ENCODE results near the gene RNF5. TPM values are rescaled to one million over a fixed set of nuclear protein-coding genes. Genes with fewer than 3 reads are reported as not detected.
"Not testable (repeated sequence)": the region's sequence is repeated elsewhere in the genome, so short reads cannot be mapped to it uniquely, and the experiment has no call there.

RNF5 gene
- total RNA-seq, 1 experiment from 2014 or later, result 80.2 TPM

DNA sequence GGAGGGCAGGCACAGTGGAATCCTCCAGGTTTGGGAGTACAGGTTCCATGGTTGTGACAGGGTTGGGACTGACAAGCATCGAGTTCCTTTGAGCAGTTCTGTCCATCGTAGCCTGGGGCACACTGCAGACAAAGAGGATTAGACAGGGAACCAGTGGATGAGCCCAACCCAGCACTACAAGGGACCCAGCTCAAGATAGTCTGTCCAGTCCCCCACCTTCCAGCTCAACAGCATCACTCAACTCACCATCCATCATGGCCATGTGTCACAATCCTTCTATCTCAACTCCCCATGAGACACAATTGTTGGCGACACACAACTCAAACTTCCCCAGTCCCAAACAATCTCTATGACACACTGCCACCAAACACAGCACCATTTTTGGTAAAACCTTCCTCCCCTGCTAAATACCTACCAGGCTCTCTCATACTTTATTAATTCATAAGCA, 26.1 kb downstream of the RNF5 start:
- no peak for DNase-seq (ENCODE audit: low read depth)

DNA sequence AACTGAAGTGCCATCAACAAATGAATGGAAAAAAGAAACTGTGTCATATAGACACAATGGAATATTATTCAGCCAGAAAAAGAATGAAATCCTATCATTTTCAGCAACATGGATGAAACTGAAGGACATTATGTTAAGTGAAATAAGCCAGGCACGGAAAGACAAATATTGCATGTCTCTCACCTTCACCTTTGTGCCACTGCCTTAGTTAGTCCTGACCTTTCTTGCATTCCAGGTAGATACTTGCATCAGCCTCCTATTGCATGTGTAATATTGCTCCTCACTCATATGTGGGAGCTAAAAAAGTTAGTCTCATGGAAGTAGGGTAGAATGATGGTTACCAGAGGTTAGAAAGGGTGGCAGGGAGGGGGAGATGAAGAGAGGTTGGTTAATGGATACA, 30.8 kb downstream of the RNF5 start:
- DNase-seq (ENCODE audit: low read depth), result no peak

DNA sequence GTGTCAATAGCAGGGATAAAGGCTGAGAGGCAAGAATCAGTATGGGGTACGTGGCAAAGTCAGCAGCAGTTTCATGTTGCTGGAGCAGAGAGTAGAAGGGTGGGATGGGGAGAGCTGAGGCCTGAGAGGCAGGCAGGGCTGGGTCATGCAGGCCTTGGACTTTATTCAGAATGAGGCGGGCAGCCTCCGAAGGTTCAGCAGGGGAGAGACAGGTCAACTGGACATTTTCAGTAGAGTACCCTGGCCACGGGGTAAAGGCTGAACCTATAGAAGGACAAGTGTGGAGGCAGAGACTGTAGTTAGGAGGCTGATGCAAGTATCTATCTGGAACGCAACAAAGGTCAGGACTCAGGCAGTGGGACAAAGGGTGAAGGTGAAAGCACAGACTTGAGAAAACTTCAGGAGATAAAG, 32.0 kb downstream of the RNF5 start:
- DNase-seq (ENCODE audit: low read depth), result no peak

DNA sequence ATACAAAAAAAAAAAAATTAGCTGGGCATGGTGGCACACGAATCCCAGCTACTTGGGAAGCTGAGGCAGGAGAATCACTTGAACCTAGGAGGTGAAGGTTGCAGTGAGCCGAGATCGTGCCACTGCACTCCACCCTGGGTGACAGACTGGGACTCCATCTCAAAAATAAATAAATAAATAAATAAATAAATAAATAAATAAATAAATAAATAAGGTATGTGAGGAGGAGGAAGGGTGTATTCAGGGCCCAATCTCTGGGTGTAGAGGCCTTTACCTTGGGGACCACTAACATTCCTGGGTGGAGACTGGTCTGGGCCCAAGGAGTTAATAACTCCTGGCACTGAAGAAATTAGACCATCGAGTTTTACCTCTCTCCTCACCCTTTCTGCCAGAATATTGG, 33.2 kb downstream of the RNF5 start:
- not testable (repeated sequence) for DNase-seq (ENCODE audit: low read depth)

DNA sequence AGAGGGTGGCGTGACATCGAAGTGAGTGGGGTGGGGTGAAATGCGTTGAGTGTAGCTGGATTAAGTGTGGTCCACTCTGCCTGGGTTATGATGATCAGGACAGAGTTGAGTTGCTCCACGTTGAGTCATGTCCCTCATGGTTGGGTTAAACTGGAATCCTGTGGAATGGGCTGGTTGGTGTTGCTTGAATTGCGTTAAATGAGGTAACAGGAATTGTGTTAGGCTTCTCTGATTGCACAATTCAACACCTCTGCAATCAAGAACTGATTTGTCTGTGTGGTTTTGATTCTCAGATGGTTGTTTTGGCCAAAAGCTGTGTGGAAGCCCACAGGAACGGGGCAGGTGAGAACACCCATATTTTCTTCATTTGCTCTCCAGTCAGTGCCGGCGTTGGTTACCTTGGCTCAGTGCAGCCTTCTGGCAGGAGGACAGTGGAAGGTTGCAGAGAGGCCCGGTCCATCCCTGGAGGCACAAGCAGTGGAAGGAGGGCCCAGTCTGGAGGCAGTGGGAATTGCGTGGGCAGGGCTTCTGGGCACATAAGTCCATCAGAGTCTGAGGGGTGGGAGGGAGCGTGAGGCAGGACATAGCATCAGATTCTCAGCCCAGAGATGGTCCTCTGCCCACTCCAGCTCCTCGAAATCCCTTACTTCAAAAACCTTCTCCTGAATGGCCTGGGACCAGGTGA, 34.0 kb downstream of the RNF5 start:
- no peak for DNase-seq (ENCODE audit: low read depth)

DNA sequence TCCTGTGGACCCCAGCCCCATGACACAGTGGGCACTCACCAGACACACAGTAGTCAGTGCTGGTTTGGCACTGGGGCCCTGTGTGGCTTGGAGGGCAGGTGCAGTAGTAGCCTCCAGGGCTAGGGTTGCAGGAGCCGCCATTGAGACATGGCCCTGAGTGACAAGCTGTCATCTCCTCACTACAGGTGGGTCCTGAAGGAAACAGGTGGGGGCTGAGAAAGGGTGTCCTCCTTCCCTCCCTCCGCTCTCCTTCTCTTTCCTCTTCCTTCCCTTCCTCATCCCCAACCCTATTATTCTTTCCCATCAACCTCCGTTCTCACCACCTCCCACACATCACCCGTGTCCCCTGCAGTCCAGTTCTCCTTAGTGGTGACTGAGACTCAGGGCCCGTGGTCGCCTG, 35.4 kb downstream of the RNF5 start:
- no peak for DNase-seq (ENCODE audit: low read depth)

DNA sequence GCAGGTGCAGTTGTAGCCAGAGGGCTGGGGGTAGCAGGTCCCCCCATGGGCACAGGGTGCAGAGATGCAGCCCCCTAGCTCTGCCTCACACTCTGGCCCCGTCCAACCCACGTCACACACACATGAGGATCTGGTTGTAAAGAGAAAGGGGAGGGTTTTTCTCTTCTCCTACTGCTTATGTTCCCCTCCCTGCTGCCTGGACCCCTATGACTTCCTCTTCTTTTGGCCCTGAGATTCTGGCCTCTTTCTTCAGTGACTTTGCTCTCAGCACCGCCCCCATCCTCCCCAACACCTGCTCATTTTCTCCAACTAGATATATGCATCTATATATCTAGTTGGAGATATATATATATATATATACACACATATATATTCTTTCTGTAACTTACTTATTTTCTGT, 35.9 kb downstream of the RNF5 start:
- DNase-seq (ENCODE audit: low read depth), result no peak

DNA sequence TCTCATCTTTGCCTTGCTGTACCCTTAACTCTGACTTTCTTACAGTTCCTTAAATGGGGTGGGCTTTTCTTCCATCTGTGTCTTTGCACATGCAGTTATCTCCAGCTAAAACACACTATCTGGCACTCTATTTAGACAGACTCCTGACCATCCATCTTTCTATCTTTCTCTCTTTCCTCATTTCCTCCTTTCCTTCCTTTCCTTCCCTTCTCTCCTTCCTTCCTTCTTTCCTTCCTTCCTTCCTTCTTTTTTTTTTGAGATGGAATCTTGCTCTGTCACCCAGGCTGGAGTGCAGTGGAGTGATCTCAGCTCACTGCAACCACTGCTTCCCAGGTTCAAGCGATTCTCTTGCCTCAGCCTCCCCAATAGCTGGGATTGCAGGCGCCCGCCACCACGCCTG, 37.4 kb downstream of the RNF5 start:
- DNase-seq (ENCODE audit: low read depth), result no peak

DNA sequence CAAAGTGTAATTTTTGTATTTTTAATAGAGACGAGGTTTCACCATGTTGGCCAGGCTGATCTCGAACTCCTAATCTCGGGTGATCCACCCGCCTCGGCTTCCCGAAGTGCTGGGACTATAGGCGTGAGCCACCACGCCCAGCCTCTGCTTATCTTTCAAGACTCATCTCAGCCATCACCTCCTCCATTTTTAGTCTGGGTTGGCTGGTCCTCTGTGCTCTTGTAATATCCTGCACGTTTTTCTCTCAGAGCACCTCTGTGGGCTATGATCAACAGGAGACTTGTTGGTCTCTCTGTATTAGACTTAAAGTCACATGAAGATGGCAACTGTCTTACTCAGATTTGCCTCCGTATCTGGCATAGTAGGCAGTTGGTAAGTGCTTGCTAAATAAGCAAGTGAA, 38.1 kb downstream of the RNF5 start:
- DNase-seq (ENCODE audit: low read depth), result no peak

DNA sequence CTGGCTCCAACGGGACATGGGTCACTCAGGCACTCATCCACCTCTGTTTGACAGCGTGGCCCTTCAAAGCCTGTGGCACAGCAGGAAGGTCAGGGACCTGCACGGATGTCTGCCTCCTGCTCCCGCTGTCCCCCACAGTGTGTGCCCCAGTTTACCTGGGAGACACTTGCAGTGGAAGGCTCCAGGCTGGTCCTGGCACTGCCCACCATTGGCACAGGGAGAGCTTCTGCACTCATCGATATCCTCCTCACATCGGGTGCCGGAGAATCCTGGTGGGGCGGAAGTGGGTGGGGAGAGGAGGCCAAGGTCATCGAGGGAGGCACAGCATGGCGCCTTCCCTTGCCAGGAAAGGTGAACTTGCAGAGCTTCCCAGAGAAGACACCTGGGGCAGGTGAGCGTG, 38.8 kb downstream of the RNF5 start:
- no peak for DNase-seq (ENCODE audit: low read depth)

DNA sequence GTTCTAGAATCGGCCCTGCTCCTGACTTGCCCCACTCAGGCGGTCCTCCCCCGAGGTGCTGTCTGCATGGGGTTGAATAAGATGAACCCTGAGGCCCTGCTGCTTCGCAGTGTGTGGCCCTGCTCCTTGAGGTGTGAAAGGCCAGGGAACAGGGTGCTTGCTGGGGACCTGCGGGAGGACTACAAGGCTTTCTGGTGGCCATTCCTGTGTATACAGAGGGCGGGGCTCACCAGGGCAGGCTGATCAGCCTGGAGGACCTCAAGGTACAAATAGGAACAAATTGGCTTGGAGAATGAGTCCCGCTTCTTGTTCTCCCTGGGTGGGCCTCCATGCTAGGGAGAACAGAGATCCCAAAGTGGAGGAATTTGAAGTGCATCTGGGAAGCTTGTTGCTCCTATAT, 40.0 kb downstream of the RNF5 start:
- DNase-seq (ENCODE audit: low read depth), result no peak

DNA sequence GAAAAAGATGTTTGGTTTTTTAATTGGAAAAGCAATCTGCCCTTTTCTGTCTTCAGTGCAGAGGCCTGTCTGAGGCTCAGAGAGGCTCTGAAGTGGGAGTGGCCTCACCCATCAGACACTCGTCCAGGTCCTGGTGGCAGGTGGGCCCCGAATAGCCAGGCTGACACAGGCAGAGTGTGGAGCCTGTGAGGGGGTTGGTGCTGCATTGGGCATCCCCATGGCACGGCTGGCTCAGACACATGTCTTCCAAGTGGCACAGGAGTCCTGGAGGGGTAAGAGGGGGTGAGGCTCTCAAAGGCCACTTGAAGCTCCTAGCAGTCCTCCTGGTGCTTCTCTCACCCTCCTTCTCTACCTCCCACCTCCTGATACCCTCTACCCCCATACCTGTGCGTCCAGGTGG, 41.8 kb downstream of the RNF5 start:
- no peak for DNase-seq (ENCODE audit: low read depth)

DNA sequence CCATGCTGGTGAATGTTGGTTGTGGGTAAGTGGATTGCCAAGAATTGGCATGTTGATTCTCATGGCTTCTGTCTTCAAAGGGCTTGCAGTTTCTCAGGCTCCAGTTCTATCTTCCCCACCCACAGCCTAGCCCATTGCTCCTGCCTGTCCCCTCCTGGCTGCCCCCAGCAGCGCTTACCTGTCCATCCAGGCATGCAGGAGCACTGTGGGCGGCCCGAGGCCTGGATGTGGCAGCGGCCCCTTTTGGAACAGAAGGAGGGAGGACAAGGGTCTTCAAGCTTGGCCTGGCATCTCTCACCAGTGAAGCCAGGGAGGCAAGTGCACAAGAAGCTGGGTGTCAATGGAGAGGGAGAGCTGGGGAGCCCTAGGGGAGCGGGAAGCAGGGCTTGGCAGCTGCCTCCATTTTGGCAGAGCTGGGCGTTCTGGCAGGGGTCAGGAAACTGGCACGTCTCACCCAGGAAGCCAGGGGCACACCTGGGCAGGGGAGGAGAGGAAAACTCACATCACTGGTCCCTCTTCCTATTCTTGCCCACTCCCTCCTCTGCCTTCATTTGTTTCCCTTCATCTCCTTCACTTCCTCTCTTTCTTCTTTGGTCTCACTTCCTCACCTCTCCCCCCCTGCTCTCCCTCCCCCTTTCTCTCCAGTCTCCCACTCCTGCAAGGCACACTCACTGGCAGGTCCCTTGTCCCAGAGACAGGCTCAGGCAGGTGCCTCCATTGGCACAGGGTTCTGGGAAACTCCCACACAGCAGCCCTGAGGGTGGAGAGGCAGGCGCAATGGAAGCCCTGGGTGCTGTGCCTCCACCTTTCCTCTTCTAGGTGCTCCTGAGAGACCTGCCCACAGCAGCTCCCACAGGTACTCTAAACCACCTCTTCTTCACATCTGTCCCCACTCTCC, 44.4 kb downstream of the RNF5 start:
- no peak for DNase-seq (ENCODE audit: low read depth)

DNA sequence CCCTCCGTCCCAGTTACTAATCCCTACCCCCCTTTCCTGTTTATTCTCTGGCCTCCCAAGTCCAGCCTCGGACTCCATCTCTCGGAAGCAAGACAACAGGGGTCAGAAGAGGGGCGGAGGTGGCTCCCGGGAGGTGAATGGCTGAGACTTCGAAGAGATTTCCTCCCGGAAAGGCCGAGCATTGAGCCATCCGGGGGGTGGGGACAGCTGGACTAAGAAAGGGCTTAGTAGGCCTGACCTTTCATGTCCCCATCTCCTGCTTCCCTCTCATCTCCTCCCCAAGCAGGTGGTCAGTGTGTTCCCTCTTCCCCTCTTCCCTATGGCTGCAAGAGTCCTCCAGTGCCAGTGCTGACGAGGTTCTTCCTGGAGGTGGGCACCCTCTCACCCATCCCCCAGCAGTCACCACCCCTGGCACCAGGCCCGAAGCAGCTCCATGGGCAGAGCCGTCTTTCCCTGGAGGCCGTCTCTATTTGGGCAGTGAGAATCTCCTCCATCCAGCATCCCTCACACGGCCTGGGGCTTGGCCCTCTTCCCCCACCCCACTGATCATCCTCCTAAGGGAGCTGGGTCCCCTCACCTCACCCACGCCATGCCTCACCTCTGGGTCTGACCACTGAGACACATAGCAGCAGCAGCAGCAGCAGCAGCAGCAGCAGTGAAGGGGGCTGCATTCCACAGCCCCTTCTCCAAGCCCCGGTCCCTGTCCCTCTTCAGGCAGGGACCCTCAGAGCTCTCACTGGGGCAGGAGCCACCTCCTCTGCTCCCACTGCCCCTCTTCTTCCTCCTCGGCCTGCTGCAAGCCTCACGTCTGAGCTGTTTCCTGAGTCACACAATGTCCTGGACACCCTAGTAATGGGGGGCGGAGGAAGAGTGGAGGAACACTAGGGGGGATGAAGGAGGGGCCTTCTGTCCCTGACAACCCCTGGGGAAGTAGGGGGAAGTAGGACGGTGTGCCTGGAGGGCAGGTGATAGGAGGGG, 45.3 kb downstream of the RNF5 start, which contains the start of gene NOTCH4:
Gene NOTCH4, minus strand, starts transcription at position 810 of the 978 bp plus-strand sequence. Its CDS starts 139 bp downstream, at position 671.
- DNase-seq (ENCODE audit: low read depth), result no peak

DNA sequence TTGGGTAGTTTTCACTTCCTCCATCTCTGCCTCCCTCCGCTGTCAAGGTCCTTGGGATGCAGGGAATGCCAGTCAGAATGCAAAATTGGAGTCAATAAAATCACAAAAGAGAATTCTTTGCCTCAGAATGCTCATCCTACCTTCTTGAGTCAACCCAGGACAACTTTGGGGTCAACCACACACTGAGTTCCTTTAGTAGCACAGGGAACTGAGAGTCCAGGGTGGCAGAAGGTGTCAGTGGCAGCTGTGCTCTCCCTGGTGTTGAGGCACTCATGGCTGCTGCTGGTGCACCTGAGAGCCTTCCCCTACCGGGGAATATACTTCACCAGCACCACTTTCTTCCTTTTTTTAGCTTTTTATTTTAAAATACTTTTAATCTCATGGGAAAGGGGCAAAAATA, 46.5 kb downstream of the RNF5 start:
- no peak for DNase-seq (ENCODE audit: low read depth)

DNA sequence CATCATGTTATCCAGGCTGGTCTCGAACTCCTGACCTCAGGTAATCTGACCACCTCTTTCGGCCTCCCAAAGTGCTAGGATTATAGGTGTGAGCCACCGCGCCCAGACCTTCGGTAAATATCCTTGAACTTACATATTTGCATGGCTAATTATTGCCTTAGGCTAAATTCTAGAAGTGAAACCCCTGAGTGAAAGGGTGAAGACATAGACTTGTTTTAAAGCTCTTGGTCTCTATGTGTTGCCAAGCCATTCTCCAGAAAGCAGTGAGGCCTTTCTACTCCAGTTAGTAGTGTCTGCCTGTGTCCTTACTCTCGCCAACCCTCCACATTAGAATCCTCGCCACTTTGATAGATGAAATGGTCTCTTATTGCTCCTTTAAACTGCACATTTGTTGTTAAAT, 48.2 kb downstream of the RNF5 start:
- no peak for DNase-seq (ENCODE audit: low read depth)

Other genes with a start within 250 kb of the RNF5 start
- gene CFB, start 232.3 kb upstream of the RNF5 start, total RNA-seq (2014; rRNA removed; shearing (Covaris generic)), result 0.18 and 0.86 TPM in 2 replicates
- 180 and 195 TPM in 2 replicates for gene NELFE, start 219.4 kb upstream of the RNF5 start, total RNA-seq (2014; rRNA removed; shearing (Covaris generic))
- 59.7 and 62.5 TPM in 2 replicates for gene SKIC2, start 219.2 kb upstream of the RNF5 start, total RNA-seq (2014; rRNA removed; shearing (Covaris generic))
- 24.3 and 26.0 TPM in 2 replicates for gene DXO, start 206.3 kb upstream of the RNF5 start, total RNA-seq (2014; rRNA removed; shearing (Covaris generic))
- 0.27 and 3.2 TPM in 2 replicates for gene C4A, start 196.3 kb upstream of the RNF5 start, total RNA-seq (2014; rRNA removed; shearing (Covaris generic))
- gene C4B, start 163.6 kb upstream of the RNF5 start, total RNA-seq (2014; rRNA removed; shearing (Covaris generic)), result 0.30 and 3.7 TPM in 2 replicates
- gene CYP21A2, start 140.0 kb upstream of the RNF5 start, total RNA-seq (2014; rRNA removed; shearing (Covaris generic)), result not detected in 2 replicates
- 0.11 and 0.24 TPM in 2 replicates for gene TNXB, start 69.1 kb upstream of the RNF5 start, total RNA-seq (2014; rRNA removed; shearing (Covaris generic))
- 16.6 and 17.7 TPM in 2 replicates for gene ATF6B, start 50.2 kb upstream of the RNF5 start, total RNA-seq (2014; rRNA removed; shearing (Covaris generic))
- 12.7 and 20.2 TPM in 2 replicates for gene FKBPL, start 48.1 kb upstream of the RNF5 start, total RNA-seq (2014; rRNA removed; shearing (Covaris generic))
- gene PRRT1, start 26.5 kb upstream of the RNF5 start, total RNA-seq (2014; rRNA removed; shearing (Covaris generic)), result not detected in 2 replicates
- gene PPT2, start 24.3 kb upstream of the RNF5 start, total RNA-seq (2014; rRNA removed; shearing (Covaris generic)), result 29.4 and 145 TPM in 2 replicates
- gene EGFL8, start 13.8 kb upstream of the RNF5 start, total RNA-seq (2014; rRNA removed; shearing (Covaris generic)), result 0.21 and 2.2 TPM in 2 replicates
- 37.4 and 42.6 TPM in 2 replicates for gene AGPAT1, start 2.3 kb upstream of the RNF5 start, total RNA-seq (2014; rRNA removed; shearing (Covaris generic))
- gene AGER, start 5.8 kb downstream of the RNF5 start, total RNA-seq (2014; rRNA removed; shearing (Covaris generic)), result 0.60 and 1.1 TPM in 2 replicates
- 31.7 and 45.4 TPM in 2 replicates for gene PBX2, start 11.8 kb downstream of the RNF5 start, total RNA-seq (2014; rRNA removed; shearing (Covaris generic))
- 2.2 and 6.6 TPM in 2 replicates for gene GPSM3, start 14.2 kb downstream of the RNF5 start, total RNA-seq (2014; rRNA removed; shearing (Covaris generic))
- gene NOTCH4, start 45.7 kb downstream of the RNF5 start, total RNA-seq (2014; rRNA removed; shearing (Covaris generic)), result 2.3 and 3.2 TPM in 2 replicates
- not detected in 2 replicates for gene TSBP1, start 193.5 kb downstream of the RNF5 start, total RNA-seq (2014; rRNA removed; shearing (Covaris generic))
- gene BTNL2, start 228.8 kb downstream of the RNF5 start, total RNA-seq (2014; rRNA removed; shearing (Covaris generic)), result not detected in 2 replicates

All from Daoy (cell line).